Smooth muscle cell (in vitro differentiated cells): ENCODE measurements around the gene PTPRA. TPM values are rescaled to one million over a fixed set of nuclear protein-coding genes. Genes with fewer than 3 reads are reported as not detected.

Source experiments
- DNase-seq: peaks from one replicate; lab custom pipeline; 2025; ENCODE audit not compliant: unreplicated experiment; lab: John Stamatoyannopoulos, UW
- H2AFZ ChIP-seq: fragments of 200-600 bp; sonication (generic); 2 replicates; pipeline ENCODE4 v1.6.0; 2016; ENCODE audit warnings: antibody characterized with exemption, low read depth, mild to moderate bottlenecking
- H3F3A ChIP-seq: fragments of 200-600 bp; sonication (generic); 2 replicates; pipeline ENCODE4 v1.6.0; 2017; ENCODE audit warnings: antibody characterized with exemption, low read depth
- H3K27ac ChIP-seq: fragments of 200-600 bp; sonication (generic); 2 replicates; pipeline ENCODE4 v1.5.1; 2016; ENCODE audit warnings: low read depth, mild to moderate bottlenecking
- H3K27me3 ChIP-seq: fragments of 200-600 bp; sonication (generic); 2 replicates; pipeline ENCODE4 v1.6.1; 2016; ENCODE audit warnings: low read depth, mild to moderate bottlenecking
- H3K36me3 ChIP-seq: fragments of 200-600 bp; sonication (generic); 2 replicates; pipeline ENCODE4 v1.5.1; 2016; ENCODE audit warnings: low read depth
- H3K4me1 ChIP-seq: fragments of 200-600 bp; sonication (generic); 2 replicates; pipeline ENCODE4 v1.5.1; 2016; ENCODE audit warnings: low read depth
- H3K4me2 ChIP-seq: fragments of 200-600 bp; sonication (generic); 2 replicates; pipeline ENCODE4 v1.6.0; 2016; ENCODE audit warnings: mild to moderate bottlenecking
- H3K4me3 ChIP-seq: fragments of 200-600 bp; sonication (generic); 2 replicates; pipeline ENCODE4 v1.5.1; 2016; ENCODE audit warnings: mild to moderate bottlenecking
- H3K79me2 ChIP-seq: fragments of 200-600 bp; sonication (generic); 2 replicates; pipeline ENCODE4 v1.6.0; 2016; ENCODE audit warnings: low read depth, mild to moderate bottlenecking
- H3K9ac ChIP-seq: fragments of 200-600 bp; sonication (generic); 2 replicates; pipeline ENCODE4 v1.6.0; 2016; ENCODE audit warnings: low read depth
- H3K9me3 ChIP-seq: fragments of 200-600 bp; sonication (generic); replicated peaks from 2 replicates; pipeline ENCODE4 v1.5.1; 2016; ENCODE audit warnings: low read depth
- H4K20me1 ChIP-seq: fragments of 200-600 bp; sonication (generic); 2 replicates; pipeline ENCODE4 v1.6.0; 2016; ENCODE audit warnings: low read depth
- WGBS: methylation state at CpG from one replicate; pipeline ENCODE4 v1.1.7; 2016; ENCODE audit warnings: low lambda C conversion rate; 5-methylcytosine and 5-hydroxymethylcytosine counted together
- polyA plus RNA-seq: library from polyadenylated mRNA; unstranded; fragments of >200 nt; fragmentation: Nextera tagmentation; extraction: Ambion mirVana; gene quantifications from 2 replicates; pipeline ENCODE4 v1.2.1, GENCODE V29; 2016
- total RNA-seq: library from RNA; depleted of rRNA; stranded (reverse); fragments of >200 nt; gene quantifications from 2 replicates; pipeline ENCODE4 v1.2.3, GENCODE V29; 2014
- TF ChIP-seq, protein P1 (sequence below): fragments of 200-600 bp; sonication (generic); IDR thresholded peaks from 2 replicates; pipeline ENCODE4 v1.5.1; 2017; ENCODE audit warnings: borderline replicate concordance, mild to moderate bottlenecking, antibody characterized with exemption; ENCODE audit not compliant: insufficient read depth, poor library complexity, severe bottlenecking

PTPRA gene
- total and polyA plus RNA-seq, 2 experiments from 2014 or later: 38.4 to 48.9 TPM

- no peak overlapping the region for H3K27ac ChIP-seq
- TF ChIP-seq, protein P1, sequence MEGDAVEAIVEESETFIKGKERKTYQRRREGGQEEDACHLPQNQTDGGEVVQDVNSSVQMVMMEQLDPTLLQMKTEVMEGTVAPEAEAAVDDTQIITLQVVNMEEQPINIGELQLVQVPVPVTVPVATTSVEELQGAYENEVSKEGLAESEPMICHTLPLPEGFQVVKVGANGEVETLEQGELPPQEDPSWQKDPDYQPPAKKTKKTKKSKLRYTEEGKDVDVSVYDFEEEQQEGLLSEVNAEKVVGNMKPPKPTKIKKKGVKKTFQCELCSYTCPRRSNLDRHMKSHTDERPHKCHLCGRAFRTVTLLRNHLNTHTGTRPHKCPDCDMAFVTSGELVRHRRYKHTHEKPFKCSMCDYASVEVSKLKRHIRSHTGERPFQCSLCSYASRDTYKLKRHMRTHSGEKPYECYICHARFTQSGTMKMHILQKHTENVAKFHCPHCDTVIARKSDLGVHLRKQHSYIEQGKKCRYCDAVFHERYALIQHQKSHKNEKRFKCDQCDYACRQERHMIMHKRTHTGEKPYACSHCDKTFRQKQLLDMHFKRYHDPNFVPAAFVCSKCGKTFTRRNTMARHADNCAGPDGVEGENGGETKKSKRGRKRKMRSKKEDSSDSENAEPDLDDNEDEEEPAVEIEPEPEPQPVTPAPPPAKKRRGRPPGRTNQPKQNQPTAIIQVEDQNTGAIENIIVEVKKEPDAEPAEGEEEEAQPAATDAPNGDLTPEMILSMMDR: no peak
- H3K4me3 ChIP-seq: no peak overlapping the region
- peaks cover 90% of the 10 kb centered on the region for H4K20me1 ChIP-seq
- no peak overlapping the region for H3K4me2 ChIP-seq
- H3K9me3 ChIP-seq: no peaks in the 10 kb centered on the region
- H3K36me3 ChIP-seq: no peaks in the 10 kb centered on the region
- H2AFZ ChIP-seq: no peak overlapping the region
- H3K79me2 ChIP-seq: peaks cover 82% of the 10 kb centered on the region
- no peaks in the 10 kb centered on the region for H3F3A ChIP-seq
- no peaks in the 10 kb centered on the region for H3K27me3 ChIP-seq
- H3K9ac ChIP-seq: no peak overlapping the region
- no peaks in the 10 kb centered on the region for H3K4me1 ChIP-seq
- no peak for DNase-seq
- 89% methylated on average over 7 of the region's 7 CpGs for WGBS
Measured at GRCh38 chr20:2880650-2881049, 7.4 kb downstream of the PTPRA start.

- Histone ChIP-seq H3K27ac (no peak overlapping the region), H3K9me3 (no peaks in the 10 kb centered on the region), H3K4me1 (no peaks in the 10 kb centered on the region), H3K9ac (no peak overlapping the region), H3F3A (no peaks in the 10 kb centered on the region), H4K20me1 (peaks cover 90% of the 10 kb centered on the region), H3K36me3 (no peaks in the 10 kb centered on the region), H3K27me3 (no peaks in the 10 kb centered on the region), H3K4me2 (no peak overlapping the region), H3K79me2 (peaks cover 86% of the 10 kb centered on the region), H2AFZ (no peak overlapping the region), H3K4me3 (no peak overlapping the region)
- DNase-seq: no peak
- TF ChIP-seq, protein P1: no peak
- WGBS: 94% methylated on average over 3 of the region's 3 CpGs
Measured at GRCh38 chr20:2883726-2884637, 10.7 kb downstream of the PTPRA start.

DNA sequence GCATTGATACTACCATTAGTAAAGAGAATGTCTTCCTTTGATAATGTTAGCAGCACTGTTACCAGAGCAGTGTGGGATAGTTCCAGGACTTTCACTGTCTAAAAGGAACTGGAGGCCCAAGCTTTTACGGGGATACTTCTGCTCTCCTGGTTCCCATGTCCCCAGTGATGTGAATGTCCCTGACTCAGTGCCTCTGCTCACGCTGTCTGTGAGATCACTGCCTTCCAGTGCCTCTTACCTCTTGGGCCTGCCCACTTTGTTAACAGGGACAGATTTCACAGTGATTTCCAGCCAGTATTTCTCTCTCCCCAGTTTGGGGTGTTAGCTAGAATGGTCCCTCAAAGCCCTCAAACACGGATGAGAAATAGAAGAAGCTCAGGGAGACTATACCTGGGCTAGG is 14.4 kb downstream of the PTPRA start:
- no peak overlapping the region for H2AFZ ChIP-seq
- no peaks in the 10 kb centered on the region for H3K4me1 ChIP-seq
- no peak overlapping the region for H3K4me3 ChIP-seq
- no peaks in the 10 kb centered on the region for H3K36me3 ChIP-seq
- WGBS: 92% methylated on average over 3 of the region's 3 CpGs
- no peaks in the 10 kb centered on the region for H3K27me3 ChIP-seq
- H3F3A ChIP-seq: no peaks in the 10 kb centered on the region
- DNase-seq: no peak
- no peak overlapping the region for H3K9ac ChIP-seq
- H3K79me2 ChIP-seq: peaks cover 93% of the 10 kb centered on the region
- TF ChIP-seq, protein P1: no peak
- no peaks in the 10 kb centered on the region for H3K9me3 ChIP-seq
- no peak overlapping the region for H3K4me2 ChIP-seq
- peaks cover 92% of the 10 kb centered on the region for H4K20me1 ChIP-seq
- no peak overlapping the region for H3K27ac ChIP-seq
